A673 (cell line): ENCODE measurements around the gene AOPEP. TPM values are rescaled to one million over a fixed set of nuclear protein-coding genes. Genes with fewer than 3 reads are reported as not detected.

Experiments
- BruUV-seq: library from RNA; stranded (reverse); fragments of 400-500 nt; replicated peaks from 2 replicates; lab custom pipeline; 2021; lab: Mats Ljungman, UMichigan
- CTCF ChIA-PET: fragments of 300-600 bp; sonication (Branson Sonifier 250); formaldehyde crosslinking; loops from one replicate; lab custom pipeline; 2022; ENCODE audit warnings: antibody characterized with exemption; lab: Charles Lee
- POLR2A ChIA-PET: fragments of 300-600 bp; sonication (Branson Sonifier 250); formaldehyde crosslinking; loops from one replicate; lab custom pipeline; 2022; ENCODE audit warnings: antibody characterized with exemption; ENCODE audit not compliant: low non-redundant PET; lab: Charles Lee
- DNase-seq: peaks from one replicate; pipeline ENCODE4 v3.0.0-alpha.2; 2015; ENCODE audit warnings: low spot score
- H3K27ac ChIP-seq: fragments of 200-600 bp; sonication (generic); 2 replicates; pipeline ENCODE4 v1.5.1; 2016; ENCODE audit warnings: mixed run types, low read depth, mild to moderate bottlenecking, mixed read lengths, antibody characterized with exemption, low read length; ENCODE audit not compliant: poor library complexity, severe bottlenecking
- H3K27me3 ChIP-seq: fragments of 200-600 bp; sonication (generic); replicated peaks from 2 replicates; pipeline ENCODE4 v1.6.1; 2017; ENCODE audit warnings: mixed run types, low read depth, mild to moderate bottlenecking, mixed read lengths, antibody characterized with exemption, low read length; ENCODE audit not compliant: insufficient read depth, poor library complexity
- H3K36me3 ChIP-seq: fragments of 200-600 bp; sonication (generic); 2 replicates; pipeline ENCODE4 v1.6.1; 2016; ENCODE audit warnings: mixed run types, mild to moderate bottlenecking, mixed read lengths, antibody characterized with exemption, low read length; ENCODE audit not compliant: insufficient read depth, poor library complexity, severe bottlenecking
- H3K4me1 ChIP-seq: fragments of 200-600 bp; sonication (generic); 2 replicates; pipeline ENCODE4 v1.6.1; 2017; ENCODE audit warnings: mixed run types, mild to moderate bottlenecking, mixed read lengths, antibody characterized with exemption, low read length; ENCODE audit not compliant: insufficient read depth, poor library complexity, severe bottlenecking
- H3K4me3 ChIP-seq: fragments of 200-600 bp; sonication (generic); 2 replicates; pipeline ENCODE4 v1.5.1; 2016; ENCODE audit warnings: low read depth, mixed run types, mild to moderate bottlenecking, mixed read lengths, low read length; ENCODE audit not compliant: poor library complexity, severe bottlenecking
- H3K9me3 ChIP-seq: fragments of 200-600 bp; sonication (generic); 2 replicates; pipeline ENCODE4 v1.6.1; 2016; ENCODE audit warnings: mixed run types, low read depth, mild to moderate bottlenecking, mixed read lengths, antibody characterized with exemption, low read length; ENCODE audit not compliant: poor library complexity, severe bottlenecking
- CTCF ChIP-seq: fragments of 300-800, 200-600 bp; sonication (generic); conservative IDR thresholded peaks from 2 replicates; pipeline ENCODE4 v1.5.1; 2017; ENCODE audit warnings: low read depth, mild to moderate bottlenecking, antibody characterized with exemption, low read length, moderate library complexity, mixed read lengths
- EZH2 ChIP-seq: fragments of 200-600 bp; sonication (generic); IDR thresholded peaks from 2 replicates; pipeline ENCODE4 v1.6.1; 2017; ENCODE audit warnings: borderline replicate concordance, low read depth, mild to moderate bottlenecking, mixed read lengths, antibody characterized with exemption, low read length; ENCODE audit not compliant: poor library complexity, severe bottlenecking
- intact Hi-C: fragments of 100-400 bp; cut with micrococcal nuclease; formaldehyde crosslinking; loops from one replicate; pipeline ENCODE4 v1.10.0; 2022; ENCODE audit not compliant: unreplicated experiment
- total RNA-seq: library from RNA; stranded (reverse); gene quantifications from 2 replicates; pipeline ENCODE4 v1.2.3, GENCODE V29; 2021

AOPEP gene
- total RNA-seq, 1 experiment from 2014 or later = 17.5 TPM

DNA sequence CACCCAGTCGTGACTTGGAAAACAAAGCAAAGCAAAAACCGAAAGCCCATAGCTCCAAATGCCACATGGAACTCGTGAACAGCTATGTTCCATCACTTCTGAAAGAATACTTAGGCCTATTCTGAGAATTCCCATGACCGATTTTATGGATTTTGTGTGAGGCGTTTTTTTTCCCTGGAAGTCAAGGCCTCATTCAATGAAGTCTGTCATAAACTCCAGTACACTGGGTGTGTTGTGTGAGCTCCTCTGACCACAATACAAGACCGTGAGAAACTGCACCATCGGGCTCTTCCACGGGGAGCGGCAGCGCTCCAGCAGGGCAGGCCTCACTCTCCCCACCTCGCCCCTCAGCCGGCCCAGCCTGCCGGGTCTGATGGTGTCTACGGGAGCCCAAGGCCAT is 381.5 kb downstream of the AOPEP start:
- TF ChIP-seq EZH2 (no peak), CTCF (no peak)
- intact Hi-C loops = no loop called here
- POLR2A ChIA-PET = no interaction called here
- no peak for DNase-seq
- CTCF ChIA-PET = no interaction called here
- Histone ChIP-seq H3K36me3 (peaks cover 6% of the 10 kb centered on the region), H3K9me3 (no peaks in the 10 kb centered on the region), H3K27ac (no peak overlapping the region), H3K27me3 (no peaks in the 10 kb centered on the region), H3K4me3 (no peak overlapping the region), H3K4me1 (no peaks in the 10 kb centered on the region)
- BruUV-seq = no TSS peak

DNA sequence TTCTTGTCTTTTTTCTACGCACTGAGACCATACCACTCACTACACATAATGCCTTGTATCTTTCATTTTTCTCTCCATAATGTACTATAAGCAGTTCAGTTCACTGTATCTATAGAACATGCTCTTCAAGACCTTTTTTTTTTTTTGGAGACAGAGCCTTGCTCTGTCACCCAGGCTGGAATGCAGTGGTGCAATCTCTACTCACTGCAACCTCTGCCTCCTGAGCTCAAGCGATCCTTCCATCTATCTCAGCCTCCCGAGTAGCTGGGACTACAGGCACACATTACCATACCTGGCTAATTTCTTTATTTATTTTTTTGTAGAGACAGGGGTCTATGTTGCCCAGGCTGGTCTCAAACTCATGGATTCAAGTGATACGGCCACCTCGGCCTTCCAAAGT is 382.3 kb downstream of the AOPEP start:
- Histone ChIP-seq H3K9me3 (no peaks in the 10 kb centered on the region), H3K4me3 (no peak overlapping the region), H3K36me3 (peaks cover 6% of the 10 kb centered on the region), H3K27me3 (no peaks in the 10 kb centered on the region), H3K4me1 (no peaks in the 10 kb centered on the region), H3K27ac (no peak overlapping the region)
- DNase-seq = no peak
- TF ChIP-seq EZH2 (no peak), CTCF (no peak)
- no TSS peak for BruUV-seq
- intact Hi-C loops = no loop called here
- CTCF ChIA-PET = no interaction called here
- POLR2A ChIA-PET = no interaction called here

DNA sequence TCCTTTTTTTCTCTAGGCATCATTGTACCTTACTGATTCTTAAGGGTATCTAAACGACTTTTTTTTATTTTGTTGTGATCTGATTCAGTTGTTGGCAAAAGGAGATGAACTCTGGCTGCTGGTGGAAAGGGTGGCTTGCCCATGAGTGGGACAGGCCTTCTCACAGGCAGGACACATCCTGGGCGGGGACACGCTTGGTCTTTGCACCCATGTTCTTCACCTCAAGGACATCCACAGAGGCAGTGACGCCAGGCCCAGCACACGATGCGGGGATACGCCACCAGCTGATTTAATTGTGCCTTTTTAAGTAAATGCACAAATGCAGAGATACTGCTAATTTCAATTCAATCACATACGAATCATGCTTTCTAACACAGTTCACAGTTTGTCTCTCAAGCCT is 383.0 kb downstream of the AOPEP start:
- POLR2A ChIA-PET = no interaction called here
- BruUV-seq = no TSS peak
- Histone ChIP-seq H3K27ac (no peak overlapping the region), H3K27me3 (no peaks in the 10 kb centered on the region), H3K36me3 (peaks cover 6% of the 10 kb centered on the region), H3K4me3 (no peak overlapping the region), H3K4me1 (no peaks in the 10 kb centered on the region), H3K9me3 (no peaks in the 10 kb centered on the region)
- intact Hi-C loops = no loop called here
- TF ChIP-seq CTCF = no peak
- no peak for TF ChIP-seq EZH2
- CTCF ChIA-PET = no interaction called here
- no peak for DNase-seq
